ENCODE measurements around the gene PLA2R1. TPM values are rescaled to one million over a fixed set of nuclear protein-coding genes. Genes with fewer than 3 reads are reported as not detected.

PLA2R1 gene
- total RNA-seq, 3 donors from 2014 or later (not counting 1 experiment from before 2014, with no cell fraction given) = not detected

DNA sequence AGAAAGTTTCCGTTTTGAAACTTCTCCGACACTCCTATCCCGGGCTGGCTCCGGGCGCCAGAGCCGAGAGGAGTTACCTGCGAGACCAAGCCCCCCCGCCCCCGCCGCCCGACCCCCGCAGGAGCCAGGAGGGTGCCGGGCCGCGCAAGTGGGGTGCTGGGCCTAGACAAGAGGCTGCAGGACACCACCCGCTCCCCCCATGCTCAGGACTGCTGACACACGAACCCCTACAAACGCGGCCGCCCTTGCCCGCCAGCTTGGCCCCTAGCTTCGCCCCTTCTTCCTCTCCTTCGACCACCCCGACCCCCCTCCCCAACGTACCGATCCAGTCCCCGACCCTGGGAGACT is 497 bp downstream of the PLA2R1 start:
- Histone ChIP-seq H3K4me3 (ENCODE audit: low read length) (no peak overlapping the region), H3K27ac (ENCODE audit: low read length) (no peak overlapping the region), H3K4me1 (ENCODE audit: control insufficient read depth, insufficient read depth, low read length) (peaks cover 10% of the 10 kb centered on the region), H3K27me3 (ENCODE audit: control insufficient read depth, insufficient read depth, low read length) (peaks cover 13% of the 10 kb centered on the region), H3K36me3 (ENCODE audit: control insufficient read depth, insufficient read depth, low read length) (no peaks in the 10 kb centered on the region), H3K9me3 (ENCODE audit: control insufficient read depth, insufficient read depth, low read length) (no peaks in the 10 kb centered on the region)
- intact Hi-C loops (cut with micrococcal nuclease) = no loop called here
- DNase-seq = no peak
- ATAC-seq = no peak
- TF ChIP-seq, protein P1, sequence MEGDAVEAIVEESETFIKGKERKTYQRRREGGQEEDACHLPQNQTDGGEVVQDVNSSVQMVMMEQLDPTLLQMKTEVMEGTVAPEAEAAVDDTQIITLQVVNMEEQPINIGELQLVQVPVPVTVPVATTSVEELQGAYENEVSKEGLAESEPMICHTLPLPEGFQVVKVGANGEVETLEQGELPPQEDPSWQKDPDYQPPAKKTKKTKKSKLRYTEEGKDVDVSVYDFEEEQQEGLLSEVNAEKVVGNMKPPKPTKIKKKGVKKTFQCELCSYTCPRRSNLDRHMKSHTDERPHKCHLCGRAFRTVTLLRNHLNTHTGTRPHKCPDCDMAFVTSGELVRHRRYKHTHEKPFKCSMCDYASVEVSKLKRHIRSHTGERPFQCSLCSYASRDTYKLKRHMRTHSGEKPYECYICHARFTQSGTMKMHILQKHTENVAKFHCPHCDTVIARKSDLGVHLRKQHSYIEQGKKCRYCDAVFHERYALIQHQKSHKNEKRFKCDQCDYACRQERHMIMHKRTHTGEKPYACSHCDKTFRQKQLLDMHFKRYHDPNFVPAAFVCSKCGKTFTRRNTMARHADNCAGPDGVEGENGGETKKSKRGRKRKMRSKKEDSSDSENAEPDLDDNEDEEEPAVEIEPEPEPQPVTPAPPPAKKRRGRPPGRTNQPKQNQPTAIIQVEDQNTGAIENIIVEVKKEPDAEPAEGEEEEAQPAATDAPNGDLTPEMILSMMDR (IDR thresholded peaks at IDR 0.05) = no peak
- no peak overlapping the region for H3K4me3 Mint-ChIP-seq
- 2% methylated on average over 27 of the region's 27 CpGs for WGBS (ENCODE audit: insufficient coverage)
- no peak overlapping the region for H3K27ac Mint-ChIP-seq
- H3K4me1 Mint-ChIP-seq = peaks cover 0 to 5% of the 10 kb centered on the region in 2 donors
- H3K27me3 Mint-ChIP-seq (ENCODE audit: low read depth in 2 of 2) = peaks cover 40 to 48% of the 10 kb centered on the region in 2 donors
- peaks cover 7% of the 10 kb centered on the region for H3K36me3 Mint-ChIP-seq
- H3K9me3 Mint-ChIP-seq = no peaks in the 10 kb centered on the region

DNA sequence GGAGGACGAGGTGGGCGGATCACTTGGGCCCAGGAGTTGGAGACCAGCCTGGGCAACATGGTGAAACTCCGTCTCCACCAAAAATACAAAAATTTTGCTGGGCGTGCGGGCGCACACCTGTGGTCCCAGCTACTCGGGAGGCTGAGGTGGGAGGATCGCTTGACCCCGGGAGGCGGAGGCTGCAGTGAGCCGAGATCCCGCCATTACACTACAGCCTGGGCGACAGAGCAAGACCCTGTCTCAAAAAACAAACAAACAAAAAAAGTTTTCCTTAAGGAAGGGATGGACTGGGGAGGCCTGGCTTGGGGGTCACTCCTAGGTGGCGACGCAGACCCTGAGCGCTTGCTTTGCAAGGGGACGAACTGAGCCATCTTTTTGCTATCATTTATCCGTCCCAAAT is 882 bp downstream of the PLA2R1 start:
- Histone ChIP-seq H3K9me3 (ENCODE audit: control insufficient read depth, insufficient read depth, low read length) (no peaks in the 10 kb centered on the region), H3K4me3 (ENCODE audit: low read length) (no peak overlapping the region), H3K27ac (ENCODE audit: low read length) (no peak overlapping the region), H3K36me3 (ENCODE audit: control insufficient read depth, insufficient read depth, low read length) (no peaks in the 10 kb centered on the region), H3K4me1 (ENCODE audit: control insufficient read depth, insufficient read depth, low read length) (peaks cover 10% of the 10 kb centered on the region), H3K27me3 (ENCODE audit: control insufficient read depth, insufficient read depth, low read length) (peaks cover 13% of the 10 kb centered on the region)
- Mint-ChIP-seq H3K36me3 (peaks cover 7% of the 10 kb centered on the region), H3K4me1 (peaks cover 0 to 5% of the 10 kb centered on the region in 2 donors), H3K27ac (no peak overlapping the region), H3K4me3 (no peak overlapping the region), H3K27me3 (ENCODE audit: low read depth in 2 of 2) (peaks cover 43 to 48% of the 10 kb centered on the region in 2 donors), H3K9me3 (no peaks in the 10 kb centered on the region)
- TF ChIP-seq, protein P1 (IDR thresholded peaks at IDR 0.05) = no peak
- no peak for DNase-seq
- intact Hi-C loops (cut with micrococcal nuclease) = no loop called here
- ATAC-seq = no peak
- 83% methylated on average over 17 of the region's 18 CpGs for WGBS (ENCODE audit: insufficient coverage)

DNA sequence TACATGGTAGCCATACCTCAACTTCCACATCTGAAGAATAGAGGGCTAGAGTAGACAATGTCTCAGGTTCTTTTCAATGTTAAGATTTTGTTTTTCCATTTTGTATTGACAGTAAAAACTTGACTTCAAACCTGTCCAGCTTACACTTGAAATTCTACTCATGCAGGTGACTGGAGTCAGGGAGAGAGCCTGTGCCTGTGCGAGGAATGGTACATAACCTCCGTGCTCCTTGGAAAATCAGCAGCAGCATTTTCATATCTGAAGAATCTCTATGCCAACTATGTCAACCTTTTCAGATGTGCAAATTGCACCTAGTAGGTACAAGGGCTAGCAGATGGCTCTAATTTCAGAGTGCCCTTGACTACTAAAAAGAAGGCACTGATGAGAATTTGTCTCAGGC is 2.1 kb downstream of the PLA2R1 start:
- Mint-ChIP-seq H3K27ac (no peak overlapping the region), H3K9me3 (no peaks in the 10 kb centered on the region), H3K36me3 (peaks cover 7% of the 10 kb centered on the region), H3K4me1 (peaks cover 0 to 5% of the 10 kb centered on the region in 2 donors), H3K4me3 (no peak overlapping the region), H3K27me3 (ENCODE audit: low read depth in 2 of 2) (peaks cover 38 to 41% of the 10 kb centered on the region in 2 donors)
- Histone ChIP-seq H3K4me3 (ENCODE audit: low read length) (no peak overlapping the region), H3K9me3 (ENCODE audit: control insufficient read depth, insufficient read depth, low read length) (no peaks in the 10 kb centered on the region), H3K27me3 (ENCODE audit: control insufficient read depth, insufficient read depth, low read length) (peaks cover 13% of the 10 kb centered on the region), H3K27ac (ENCODE audit: low read length) (no peak overlapping the region), H3K4me1 (ENCODE audit: control insufficient read depth, insufficient read depth, low read length) (peaks cover 10% of the 10 kb centered on the region), H3K36me3 (ENCODE audit: control insufficient read depth, insufficient read depth, low read length) (no peaks in the 10 kb centered on the region)
- DNase-seq (no peak), ATAC-seq (no peak)
- TF ChIP-seq, protein P1 (IDR thresholded peaks at IDR 0.05) = no peak
- WGBS (ENCODE audit: insufficient coverage) = 95% methylated on average over 2 of the region's 2 CpGs
- intact Hi-C loops (cut with micrococcal nuclease) = no loop called here

DNA sequence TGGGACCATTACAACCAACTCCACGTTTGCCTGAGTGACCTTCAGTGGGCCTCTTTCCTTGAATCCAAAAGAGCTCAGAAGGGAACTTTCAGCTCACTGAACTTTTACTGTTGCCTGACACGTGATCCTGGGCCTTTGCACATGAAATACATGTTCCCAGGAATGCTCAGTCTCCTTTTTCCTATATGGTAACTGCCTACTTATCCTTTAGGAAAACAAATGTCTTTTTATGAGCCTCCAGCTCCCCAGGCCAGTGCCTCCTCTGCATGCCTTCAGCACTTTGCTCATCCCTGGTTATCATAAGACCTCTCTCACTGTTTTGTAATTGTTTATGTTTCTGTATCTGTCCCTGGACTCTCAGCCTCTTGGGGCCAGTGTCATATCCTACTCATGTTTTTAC is 5.1 kb downstream of the PLA2R1 start:
- Histone ChIP-seq H3K27me3 (ENCODE audit: control insufficient read depth, insufficient read depth, low read length) (peaks cover 10% of the 10 kb centered on the region), H3K27ac (ENCODE audit: low read length) (no peak overlapping the region), H3K4me1 (ENCODE audit: control insufficient read depth, insufficient read depth, low read length) (peaks cover 6% of the 10 kb centered on the region), H3K9me3 (ENCODE audit: control insufficient read depth, insufficient read depth, low read length) (no peaks in the 10 kb centered on the region), H3K4me3 (ENCODE audit: low read length) (no peak overlapping the region), H3K36me3 (ENCODE audit: control insufficient read depth, insufficient read depth, low read length) (no peaks in the 10 kb centered on the region)
- Mint-ChIP-seq H3K27me3 (ENCODE audit: low read depth in 2 of 2) (peaks cover 29 to 31% of the 10 kb centered on the region in 2 donors), H3K36me3 (no peaks in the 10 kb centered on the region), H3K27ac (no peak overlapping the region), H3K4me3 (no peak overlapping the region), H3K9me3 (no peaks in the 10 kb centered on the region), H3K4me1 (no peaks in the 10 kb centered on the region)
- TF ChIP-seq, protein P1 (IDR thresholded peaks at IDR 0.05) = no peak
- DNase-seq = no peak
- no peak for ATAC-seq
- 70% methylated on average over 2 of the region's 2 CpGs for WGBS (ENCODE audit: insufficient coverage)
- intact Hi-C loops (cut with micrococcal nuclease) = no loop called here
